GM19324 (cell line): Measurements from ENCODE around the gene CAPN15.

Experiments used
- ATAC-seq: cut with Tn5 transposase; IDR thresholded peaks from one replicate; pipeline ENCODE4 v1.9.1; 2021; ENCODE audit warnings: mild to moderate bottlenecking, moderate library complexity; ENCODE audit not compliant: unreplicated experiment, low FRiP score

The CAPN15 gene

DNA sequence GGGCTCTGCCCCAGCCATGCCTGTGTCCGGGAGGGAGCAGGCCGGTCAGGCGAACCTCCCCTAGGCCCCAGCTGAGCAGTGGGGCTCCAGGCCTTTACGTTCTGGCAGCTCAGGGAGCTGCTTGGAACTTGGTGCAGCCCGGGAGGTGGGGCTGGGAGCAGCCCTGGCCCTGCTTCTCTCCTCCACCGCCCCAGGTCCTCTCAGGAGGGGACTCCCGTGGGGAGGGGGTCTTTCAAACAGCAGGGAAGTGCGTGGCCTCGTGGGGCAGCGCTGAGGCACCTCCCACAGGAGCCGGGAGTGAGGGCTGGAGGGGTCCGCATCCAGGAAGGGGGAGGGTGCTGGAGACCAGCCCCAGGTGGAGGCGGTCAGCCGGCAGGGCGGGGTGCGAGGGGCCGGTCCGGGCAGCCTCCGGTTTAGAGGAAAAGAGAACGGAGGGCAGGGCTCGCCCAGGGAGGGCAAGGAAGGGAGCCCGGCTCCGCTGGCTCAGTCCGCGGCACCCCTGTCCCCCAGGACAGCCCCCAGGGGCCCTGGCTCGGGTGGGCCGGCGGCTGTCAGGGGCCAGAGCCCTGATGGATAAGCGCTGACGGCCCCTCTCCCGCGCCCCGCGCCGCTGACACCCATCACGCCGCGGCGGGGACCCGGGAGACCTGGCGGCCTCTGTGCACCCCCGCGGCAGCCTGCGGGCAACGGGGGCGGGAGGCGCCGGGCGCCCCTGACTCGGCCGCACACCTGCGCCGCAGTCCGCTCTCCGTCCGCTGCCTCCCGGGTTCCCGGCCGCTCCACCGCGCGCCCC lies 32.1 kb downstream of the CAPN15 start:
- no peak for ATAC-seq

DNA sequence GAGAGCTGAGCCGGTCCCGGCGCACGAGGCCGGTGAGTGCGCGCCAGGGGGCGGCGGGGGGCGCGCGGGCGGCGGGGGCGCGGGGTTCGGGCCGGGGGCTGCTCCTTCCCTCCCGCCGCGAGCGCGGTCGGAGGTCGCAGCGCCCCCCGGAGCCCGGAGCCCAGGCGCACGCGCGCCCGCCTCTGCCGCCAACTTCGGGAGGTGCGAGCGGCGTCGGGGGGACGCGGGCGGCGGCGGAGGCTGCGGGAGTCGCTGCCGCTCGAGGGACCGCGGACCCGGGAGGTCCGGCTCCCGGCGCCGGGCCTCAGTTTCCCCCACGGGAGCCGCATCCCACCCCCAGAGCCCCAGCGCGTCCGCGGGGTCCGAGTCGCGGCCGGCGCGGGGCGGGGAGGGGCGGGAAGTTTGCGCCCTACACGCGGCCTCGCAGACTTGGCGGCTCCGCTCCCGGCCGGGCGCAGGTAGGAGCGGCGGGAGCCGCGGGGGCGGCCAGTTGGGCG lies 32.7 kb downstream of the CAPN15 start, which contains the start of gene PRR35:
Gene PRR35 (plus strand): TSS at position 191 of the 497 bp plus-strand sequence. CDS start 2,901 bp downstream, outside the sequence.
- no peak for ATAC-seq

DNA sequence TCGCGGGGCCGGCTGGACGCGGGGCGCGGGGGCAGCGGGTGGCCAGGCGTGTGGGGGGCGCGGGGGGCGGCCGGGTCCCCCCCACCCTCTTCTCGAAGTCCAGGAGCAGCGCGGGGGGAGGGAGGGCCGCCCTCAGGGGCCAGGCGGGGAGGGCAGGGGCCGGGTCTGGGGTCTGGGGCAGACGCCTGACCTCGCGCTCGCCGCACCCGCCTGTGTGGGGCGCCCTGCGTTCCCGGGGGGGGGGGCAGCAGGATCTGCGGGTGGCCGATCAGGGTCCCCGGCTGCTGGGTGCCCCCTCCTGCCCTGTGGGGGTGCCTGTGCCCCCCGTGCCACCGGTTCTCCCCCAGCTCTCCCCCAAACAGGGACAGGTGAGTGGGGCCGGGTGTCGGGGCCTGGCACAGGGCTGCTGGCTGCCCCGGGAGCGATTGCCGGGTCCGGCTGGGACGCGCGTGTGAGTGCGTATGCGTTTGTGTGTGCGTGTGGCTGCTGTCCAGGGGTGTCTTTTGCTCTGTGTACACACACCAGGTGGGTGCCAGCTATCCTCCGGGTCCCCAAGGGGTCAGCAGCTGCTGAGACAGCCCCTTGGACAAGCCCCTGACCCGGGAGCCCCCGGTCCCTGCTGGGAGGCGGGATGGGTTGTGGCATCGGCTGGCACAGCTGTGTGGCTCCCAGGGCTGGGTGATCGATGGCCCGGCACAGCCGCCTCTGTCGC lies 33.3 kb downstream of the CAPN15 start:
- no peak for ATAC-seq

DNA sequence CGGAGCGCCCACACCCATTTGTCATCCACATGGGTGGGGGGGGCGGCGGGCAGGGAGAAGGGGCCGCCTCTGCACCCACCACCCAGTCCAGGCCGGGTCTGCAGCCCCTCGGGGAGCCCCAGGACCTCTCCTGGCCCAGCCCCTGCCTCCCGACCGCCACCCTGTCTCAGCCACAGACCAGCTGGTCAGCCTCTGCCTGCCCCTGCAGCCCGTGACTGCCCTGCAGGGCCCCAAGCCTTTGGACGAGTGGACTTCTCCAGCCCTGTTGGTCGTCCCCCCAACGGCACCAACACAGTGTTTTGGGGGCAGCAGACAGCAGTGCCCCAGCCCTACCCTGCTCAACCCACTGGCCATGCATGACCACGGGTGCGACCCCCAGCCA lies 33.9 kb downstream of the CAPN15 start:
- no peak for ATAC-seq

DNA sequence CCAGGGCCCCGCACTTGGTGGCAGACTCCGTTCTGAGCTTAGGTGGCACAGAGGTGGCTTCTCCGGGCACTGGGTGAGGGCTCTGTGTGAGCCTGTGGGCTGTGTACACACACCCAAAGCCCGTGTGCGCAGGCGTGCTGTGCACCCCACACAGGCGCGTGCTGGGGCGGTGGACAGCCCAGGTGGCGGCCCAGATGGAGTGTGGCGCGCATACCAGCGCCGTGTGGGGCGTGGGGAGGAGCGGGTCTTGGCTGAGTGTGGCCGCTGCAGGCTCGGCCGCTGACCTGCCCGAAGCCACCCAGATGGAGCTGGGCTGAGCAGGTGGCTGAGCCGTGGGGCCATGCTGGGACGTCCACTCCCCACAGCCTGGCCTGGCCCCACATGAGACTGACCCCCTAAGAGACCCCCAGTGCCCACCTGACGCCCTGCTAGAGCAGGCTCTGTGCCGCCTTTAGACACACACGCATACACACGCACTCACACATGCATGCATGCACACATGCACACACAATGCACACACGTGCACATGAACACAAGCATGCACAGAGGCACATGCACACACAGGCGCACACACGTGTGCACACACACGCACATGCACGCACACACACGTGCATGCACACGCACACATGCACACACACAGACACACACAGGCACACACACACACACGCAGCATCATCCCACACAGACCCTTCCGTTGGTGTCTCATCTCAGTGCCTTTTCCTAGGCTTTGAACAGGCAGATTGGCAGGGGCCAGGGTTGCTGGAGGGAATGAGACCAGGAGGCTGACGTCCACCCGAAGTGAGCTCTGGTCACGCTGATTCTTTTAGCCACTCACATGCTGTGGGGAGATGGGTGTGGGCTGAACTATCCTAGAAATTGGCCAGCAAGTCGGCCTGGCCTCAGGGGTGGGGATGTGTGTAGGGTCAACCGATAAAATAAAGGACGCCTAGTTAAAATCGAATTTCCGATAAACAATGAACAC lies 34.7 kb downstream of the CAPN15 start:
- ATAC-seq: no peak

DNA sequence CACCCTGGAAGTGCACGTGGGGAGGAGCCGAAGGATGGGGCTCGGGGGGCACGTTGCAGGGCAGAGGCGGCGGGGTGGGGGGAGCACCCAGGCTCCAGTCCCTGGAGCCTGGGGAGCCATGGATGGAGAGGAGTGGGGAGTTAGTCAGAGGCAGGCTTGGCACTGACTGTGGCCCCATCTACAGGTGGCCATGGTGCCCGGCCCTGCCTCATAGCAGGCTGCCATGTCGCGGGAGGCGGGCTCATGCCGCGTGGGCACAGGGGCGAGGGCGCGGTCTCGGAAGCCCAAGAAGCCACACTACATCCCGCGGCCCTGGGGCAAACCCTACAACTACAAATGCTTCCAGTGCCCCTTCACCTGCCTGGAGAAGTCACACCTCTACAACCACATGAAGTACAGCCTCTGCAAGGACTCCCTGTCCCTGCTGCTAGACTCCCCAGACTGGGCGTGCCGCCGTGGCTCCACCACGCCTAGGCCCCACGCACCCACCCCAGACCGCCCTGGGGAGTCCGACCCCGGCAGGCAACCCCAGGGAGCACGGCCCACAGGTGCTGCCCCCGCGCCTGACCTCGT lies 35.6 kb downstream of the CAPN15 start:
- no peak for ATAC-seq

DNA sequence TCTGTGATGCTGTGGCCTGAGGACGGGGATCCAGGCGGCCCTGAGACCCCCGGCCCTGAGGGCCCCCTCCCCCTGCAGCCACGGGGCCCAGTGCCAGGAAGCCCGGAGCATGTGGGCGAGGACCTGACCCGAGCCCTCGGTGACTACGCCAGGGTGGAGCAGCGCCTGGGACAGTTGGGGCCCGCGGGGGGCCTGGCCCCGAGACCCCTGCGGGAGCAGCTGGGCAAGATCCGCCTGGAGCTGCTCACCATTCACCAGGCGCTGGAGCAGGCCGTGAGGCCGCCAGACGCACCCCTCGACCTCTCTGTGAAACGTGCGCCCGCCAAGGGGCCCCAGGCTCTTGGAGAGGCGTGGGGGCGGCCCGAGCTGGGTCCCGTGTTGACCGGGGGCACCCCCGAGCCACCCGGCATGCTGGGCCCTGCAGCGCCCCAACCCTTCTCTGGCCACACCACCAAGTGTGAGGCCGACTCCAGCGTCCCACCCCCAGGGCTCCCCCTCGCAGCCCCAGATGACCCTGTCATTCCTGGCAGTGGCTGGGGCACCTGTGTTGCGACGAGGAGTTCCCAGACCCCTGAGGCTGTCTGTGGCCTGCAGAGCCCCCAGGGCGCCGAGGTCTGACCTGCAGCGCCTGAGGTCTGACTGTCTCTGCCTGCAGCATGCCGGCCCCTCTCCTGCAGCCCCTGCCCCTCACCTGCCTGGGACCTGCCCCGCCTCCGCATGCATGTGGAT lies 37.3 kb downstream of the CAPN15 start:
- no peak for ATAC-seq

DNA sequence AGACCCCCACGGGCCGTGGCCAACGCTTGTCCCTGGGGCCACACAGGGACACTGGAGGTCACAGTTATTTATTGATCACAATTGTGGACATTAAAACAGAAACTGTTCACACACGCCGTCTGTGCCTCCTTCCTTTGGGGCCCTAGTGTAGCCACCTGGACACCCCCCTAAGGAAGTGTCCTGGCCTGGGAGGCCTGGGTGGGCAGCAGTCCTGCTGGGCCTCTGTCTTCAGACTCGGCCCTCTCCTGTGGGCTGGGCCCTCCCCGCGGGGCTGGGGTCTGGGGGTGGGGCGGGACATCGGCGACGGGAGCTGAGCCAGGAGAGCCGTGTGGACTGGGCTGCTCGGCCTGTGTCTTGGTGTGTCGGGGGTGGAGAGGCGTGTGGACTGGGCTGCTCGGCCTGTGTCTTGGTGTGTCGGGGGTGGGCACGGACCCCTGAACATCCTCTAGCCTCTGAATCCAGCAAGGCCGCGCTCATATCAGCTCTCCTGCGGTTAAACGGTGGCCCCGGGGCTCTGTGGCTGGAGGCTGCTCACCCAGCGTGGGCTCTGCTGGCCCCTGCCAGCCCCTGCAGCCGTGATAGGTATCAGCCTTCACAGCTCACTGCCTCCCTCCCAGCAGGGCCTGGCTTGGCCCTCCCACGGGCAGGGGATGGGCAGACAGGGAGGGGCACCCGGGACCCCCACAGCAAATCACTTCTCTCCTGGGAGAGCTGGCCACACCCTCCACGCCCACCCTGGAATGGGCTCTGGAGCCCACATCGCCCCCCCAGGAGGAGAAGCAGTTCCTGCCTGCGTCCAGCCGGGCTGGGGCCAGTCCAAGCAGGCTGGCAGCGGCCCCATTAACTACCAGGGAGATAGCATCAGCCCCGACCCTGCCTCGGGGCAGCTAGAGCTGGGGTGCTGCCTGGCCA lies 38.2 kb downstream of the CAPN15 start:
- no peak for ATAC-seq

DNA sequence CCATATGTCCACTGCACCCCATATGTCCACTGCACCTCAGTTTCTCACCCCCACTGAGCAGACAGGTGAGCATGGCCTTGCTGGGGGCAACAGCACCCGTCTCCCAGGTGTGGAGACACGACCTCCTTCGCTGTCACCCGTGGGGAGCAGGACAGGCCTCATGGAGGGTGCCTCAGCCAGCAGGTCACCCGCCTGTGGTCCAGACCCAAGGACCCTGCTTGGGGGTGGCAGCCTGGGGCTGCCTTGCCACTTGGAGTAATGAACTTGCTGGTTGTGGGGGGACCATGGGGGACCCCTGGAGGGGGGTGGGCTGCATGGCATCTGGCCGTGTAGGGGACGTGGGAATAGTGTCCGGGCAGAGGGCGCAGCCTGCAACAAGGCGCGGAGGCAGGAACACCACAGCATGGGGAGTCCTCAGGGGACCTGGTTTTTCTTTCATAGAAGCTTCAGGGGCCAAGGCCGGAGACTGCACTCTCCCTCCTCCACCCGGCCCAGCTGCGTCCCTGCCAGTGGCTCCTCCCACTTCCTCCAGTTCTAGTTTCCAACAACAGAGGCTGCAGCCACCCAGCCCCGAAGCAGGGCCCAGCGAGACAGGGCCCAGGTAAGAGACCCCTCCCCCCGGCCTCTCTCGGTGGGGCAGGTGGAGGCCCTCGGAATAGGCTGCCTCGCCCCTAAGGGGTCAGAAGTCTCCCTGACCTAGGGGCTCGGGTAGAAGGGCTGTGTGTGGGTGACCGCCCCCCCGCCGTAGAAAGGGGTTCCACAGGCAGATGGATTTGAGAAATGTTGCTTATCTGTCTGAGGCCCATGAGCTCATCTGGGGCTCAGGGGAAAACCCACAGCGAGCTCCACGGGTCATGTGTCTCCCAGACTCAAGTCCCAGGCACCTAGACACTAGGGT lies 39.2 kb downstream of the CAPN15 start, which contains the start of gene NHLRC4:
Gene NHLRC4 (plus strand): TSS at position 531 of the 898 bp plus-strand sequence. CDS start 1,043 bp downstream, outside the sequence.
- no peak for ATAC-seq

DNA sequence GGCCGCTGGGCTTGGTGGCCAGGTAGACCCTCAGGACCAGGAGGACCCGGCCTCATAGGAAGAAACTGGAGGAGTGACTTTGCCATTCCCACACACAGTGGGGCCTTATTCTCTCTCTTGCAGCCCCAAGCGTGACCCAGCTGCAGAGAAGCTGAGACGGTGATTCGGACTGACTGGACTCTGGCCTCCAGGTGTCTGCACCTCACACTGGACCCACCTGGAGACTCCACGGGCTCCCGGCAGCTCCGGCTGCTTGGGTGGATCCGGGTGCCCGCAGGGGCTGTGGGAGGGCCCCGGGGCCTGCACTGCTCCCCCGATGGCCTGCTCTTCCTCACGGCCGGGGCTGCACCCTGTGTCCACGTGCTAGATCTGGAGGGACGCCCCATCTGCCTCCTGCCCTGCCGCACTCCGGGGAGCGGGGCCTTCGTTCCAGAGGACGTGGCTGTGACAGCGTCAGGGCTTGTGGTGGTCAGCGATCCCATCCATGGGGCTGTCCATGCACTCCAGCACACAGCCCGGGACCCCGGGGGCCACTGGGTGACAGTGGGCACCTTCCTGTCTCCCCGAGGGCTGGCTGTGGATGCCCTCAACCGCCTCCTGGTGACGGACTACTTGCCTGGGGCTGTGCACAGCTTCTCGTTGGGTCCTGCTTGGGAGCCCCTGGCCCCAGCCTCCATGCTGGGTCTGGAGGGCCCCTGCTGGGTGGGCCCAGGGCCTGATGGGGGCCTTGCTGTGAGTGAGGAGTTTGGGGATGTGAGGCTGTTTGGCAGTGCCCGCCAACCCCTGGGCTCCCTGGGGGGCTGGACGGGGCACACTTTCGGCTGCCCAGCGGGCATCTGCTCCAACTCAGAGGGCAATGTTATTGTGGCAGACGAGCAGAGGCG lies 40.1 kb downstream of the CAPN15 start:
- no peak for ATAC-seq

DNA sequence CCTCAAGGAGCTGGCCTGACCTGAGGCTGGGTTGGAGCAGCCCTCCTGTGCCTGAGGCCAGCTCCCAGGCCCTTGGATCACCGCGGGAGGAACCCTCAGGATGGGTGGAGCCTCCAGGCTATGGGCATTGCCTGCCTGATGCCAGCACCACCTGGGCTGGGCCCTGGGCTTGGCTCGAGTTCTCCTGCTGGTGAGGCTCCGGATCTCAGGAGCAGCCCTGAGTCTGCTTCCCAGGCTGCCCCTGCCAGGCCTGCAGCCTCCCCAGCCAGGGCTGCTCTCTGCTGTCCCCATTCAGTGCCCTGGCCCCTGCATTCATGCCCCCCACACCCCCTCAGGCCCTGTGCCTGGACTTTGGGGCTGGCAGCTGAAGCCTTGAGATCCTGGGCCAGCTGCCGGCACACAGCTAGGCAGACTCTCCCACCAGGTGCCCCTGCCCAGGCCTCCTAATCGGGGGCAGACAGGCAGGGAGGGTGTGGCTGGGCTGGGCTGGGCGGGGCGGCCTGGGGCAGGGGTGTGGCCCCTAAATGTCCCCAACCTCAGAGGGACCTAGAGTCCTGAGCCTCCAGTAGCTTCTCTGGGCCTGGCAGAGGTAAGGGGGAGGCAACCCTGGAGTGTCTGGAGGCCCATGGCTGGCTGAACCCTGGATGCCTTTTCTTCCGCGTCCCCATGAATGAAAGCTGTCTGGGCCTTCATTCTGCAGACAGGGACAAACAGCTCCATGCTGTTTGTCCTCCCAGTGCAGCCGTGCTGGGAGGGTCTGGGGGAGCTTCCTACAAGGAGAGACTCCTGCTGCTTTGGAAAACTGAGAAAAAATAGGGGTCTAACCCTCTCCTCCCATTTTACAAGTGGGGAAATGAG lies 41.1 kb downstream of the CAPN15 start:
- no peak for ATAC-seq

DNA sequence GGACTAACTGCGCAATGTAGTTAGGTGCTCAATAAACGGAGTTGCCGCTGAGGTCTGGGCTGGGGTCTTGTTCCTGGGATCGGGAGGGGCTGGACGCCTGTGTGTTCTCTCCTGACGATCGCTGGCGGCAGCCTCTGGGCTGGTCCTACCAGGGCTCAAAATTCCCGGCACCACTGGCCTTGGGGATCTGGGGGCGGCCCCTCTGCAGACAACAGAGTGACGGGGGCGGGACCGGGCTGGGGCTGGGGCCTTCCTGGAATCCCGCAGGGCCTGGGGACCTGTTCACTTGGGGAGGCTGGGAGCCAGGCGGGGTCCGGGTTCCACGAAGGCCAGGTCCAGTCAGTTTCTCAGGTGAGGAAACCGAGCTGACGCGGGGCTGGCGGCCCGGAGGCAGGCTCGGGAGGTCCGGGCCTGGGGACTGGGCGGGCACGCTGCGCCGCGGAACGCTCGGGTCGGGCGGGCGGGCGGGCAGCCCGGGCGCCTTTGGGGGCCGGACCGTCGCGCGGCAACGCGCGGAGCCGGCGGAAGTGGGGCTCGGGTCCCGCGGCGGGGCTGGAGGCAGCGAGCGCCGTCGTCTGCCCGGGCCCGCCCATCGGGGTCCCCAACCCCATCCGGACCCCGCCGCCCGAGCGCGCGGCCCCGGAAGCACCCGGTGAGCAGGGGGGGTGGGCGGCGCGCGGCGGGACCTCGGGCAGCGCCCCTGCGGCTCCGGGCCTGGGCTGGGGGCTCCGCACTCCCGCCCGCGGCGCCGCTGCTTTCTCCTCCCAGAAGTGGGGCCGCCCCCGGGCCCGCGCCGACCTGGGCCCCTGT lies 42.1 kb downstream of the CAPN15 start, which contains the start of gene PIGQ:
Gene PIGQ (plus strand): TSS at position 524 of the 810 bp plus-strand sequence. CDS start 4,107 bp downstream, outside the sequence.
- peak; percentile 40 for ATAC-seq

DNA sequence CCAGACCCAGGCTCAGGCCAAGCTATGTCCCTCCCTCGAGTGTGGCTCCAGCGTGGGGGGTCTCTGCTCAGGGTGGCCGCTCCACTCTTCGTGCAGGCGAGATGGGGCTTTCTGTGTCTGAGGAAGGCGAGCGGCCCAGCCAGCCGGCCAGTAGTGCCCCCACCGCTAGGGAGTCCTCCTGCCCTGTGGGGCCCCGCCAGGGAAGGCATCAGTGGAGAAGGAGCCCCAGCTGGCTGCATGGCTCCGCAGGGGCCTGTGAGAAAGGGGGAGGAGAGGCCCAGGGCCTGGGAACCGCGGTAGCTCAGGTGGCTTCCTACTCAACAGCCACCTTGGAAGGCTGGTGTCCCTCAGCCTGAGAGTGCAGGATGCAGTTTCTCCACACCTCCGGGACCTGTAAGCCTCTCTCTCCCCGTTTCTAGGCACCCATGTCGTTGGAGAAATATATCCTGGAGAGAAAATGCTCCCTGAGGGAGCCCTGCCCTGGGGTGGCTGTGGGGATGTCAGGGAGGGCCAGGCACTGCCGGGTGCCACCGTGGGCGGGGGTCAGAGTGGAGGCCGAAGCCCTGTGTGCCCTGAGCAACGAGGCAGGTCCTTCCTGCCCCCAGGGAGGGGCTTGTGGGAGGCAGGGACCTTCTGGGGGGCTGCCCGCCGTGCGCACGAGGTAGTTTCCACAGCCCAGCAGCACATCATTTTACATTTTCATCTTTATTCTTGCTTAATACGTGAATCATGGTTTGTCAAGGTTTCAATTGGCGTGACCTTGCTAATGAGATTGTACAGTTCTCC lies 45.5 kb downstream of the CAPN15 start:
- no peak for ATAC-seq
